ENCODE measurements around the gene TTC16. TPM values are rescaled to one million over a fixed set of nuclear protein-coding genes. Genes with fewer than 3 reads are reported as not detected.
"Not testable (repeated sequence)": the region's sequence is repeated elsewhere in the genome, so short reads cannot be mapped to it uniquely, and the experiment has no call there.

The TTC16 gene
- total RNA-seq, 1 donor from 2014 or later: 0.10 TPM

DNA sequence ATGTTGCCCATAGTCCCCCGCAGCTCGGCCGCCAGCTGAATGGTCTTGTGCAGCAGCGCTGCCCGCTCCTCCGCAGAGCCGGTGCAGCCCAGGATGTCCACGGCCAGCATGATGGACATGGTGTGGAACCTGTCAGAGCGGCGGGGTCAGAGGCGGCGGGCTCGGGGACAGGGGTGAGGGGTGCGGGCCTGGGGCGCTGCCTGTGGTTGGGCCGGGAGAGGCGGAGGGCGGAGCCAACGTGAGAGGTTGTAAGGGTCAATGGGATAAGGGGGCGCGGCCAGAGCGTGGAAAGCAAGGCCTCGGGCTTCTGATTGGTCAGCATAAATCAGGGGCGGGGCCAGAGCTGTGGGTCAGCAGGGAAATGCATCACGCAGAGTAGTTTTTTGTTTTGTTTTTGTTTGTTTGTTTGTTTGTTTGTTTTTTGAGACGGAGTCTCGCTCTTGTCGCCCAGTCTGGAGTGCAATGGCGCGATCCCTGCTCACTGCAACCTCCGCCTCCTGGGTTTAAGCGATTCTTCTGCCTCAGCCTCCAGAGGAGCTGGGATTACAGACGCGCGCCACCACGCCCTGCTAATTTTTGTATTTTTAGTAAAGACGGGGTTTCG lies 26.1 kb downstream of the TTC16 start:
- peak; percentile 48 for DNase-seq (ENCODE audit: low read depth)

DNA sequence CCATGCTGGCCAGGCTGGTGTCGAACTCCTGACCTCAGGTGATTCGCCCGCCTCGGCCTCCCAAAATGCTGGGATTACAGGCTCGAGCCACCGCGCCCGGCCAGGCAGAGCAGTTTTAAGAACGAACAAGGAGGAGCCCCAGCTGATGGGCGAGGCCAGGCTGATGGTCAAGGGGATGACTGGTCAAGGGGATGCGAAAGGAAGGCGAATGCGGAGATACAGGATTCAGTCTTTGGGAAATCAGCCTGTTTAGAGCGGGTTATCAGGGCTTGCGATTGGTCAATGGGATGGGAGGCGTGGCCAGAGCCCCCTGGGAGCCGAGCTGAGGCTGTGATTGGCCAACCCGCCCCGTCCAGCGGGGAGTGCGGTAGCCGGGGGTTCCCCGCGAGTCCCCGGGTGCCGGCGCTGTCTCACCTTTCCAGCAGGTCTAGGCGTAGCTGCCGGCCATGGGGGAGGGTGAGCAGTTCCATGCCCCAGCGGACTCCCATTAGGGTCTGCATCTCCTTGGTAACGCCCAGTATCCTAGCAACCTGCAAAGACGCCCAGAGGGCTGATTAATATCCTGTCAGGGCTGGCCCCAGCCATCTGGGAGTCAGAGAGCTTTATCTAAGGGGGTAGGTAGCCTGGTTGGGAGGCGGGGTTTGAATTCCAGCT lies 26.7 kb downstream of the TTC16 start:
- DNase-seq (ENCODE audit: low read depth): peak; percentile 23

DNA sequence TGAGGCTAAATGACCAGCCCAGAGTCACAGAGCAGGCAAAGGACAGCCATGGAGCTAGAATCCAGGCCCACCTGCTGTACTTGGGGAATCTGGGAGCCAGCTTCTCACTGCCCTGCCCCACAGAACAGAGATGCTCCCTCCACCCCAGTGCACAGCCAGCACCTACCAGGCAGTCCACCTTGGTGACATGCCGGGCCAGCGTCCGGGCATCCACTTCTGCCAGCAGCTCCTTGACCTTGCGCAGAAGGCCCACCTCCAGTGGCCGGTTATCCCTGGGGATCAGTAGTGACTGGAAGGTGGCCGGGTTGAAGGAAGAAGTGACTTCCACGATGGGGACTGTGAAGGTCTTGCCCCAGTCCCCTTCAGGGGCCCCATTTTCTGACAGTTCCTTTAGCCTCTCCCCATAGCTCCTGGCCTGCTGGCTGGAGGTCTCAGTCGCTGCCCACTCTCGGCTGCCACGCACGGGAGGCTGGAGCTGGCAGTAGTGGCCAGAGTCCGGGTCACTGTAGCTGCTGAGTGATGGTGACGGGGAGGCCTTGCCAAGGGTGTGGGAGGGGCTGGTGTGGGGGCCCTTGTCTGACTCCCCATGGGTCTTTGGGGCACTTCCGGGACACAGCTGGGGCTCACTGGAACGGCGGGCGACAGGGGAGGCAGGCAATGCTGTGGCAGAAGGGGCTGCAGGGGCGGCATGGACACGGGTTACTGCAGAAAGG lies 28.7 kb downstream of the TTC16 start:
- DNase-seq (ENCODE audit: low read depth): no peak

DNA sequence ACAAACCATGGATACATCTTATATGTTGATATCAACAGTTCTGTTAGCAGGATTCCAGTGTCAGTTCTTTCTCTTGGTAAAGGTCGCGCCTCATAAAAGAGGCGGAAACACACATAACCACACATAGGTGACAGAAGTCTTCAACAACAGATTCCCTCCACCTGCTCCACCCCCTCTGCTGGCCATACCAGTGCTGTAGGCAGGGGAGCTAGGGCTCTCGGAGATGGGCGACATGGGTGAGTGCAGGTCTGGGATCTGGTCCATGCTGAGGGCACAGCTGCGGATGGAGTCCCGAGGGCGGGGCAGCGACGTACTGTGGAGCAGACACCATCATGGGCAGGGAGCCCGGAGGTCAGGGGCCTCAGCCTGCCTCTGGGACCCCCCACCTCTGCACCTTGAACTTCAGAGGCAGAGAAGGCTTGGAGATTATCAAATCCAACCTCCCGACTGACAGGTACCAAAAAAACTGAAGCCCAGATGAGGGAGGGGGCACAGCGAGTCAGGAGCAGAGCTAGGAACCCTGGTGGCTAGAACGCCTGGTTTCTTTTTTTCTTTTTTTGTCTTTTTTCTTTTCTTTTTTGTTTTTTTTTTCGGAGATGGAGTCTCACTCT lies 31.2 kb downstream of the TTC16 start:
- DNase-seq (ENCODE audit: low read depth): no peak

DNA sequence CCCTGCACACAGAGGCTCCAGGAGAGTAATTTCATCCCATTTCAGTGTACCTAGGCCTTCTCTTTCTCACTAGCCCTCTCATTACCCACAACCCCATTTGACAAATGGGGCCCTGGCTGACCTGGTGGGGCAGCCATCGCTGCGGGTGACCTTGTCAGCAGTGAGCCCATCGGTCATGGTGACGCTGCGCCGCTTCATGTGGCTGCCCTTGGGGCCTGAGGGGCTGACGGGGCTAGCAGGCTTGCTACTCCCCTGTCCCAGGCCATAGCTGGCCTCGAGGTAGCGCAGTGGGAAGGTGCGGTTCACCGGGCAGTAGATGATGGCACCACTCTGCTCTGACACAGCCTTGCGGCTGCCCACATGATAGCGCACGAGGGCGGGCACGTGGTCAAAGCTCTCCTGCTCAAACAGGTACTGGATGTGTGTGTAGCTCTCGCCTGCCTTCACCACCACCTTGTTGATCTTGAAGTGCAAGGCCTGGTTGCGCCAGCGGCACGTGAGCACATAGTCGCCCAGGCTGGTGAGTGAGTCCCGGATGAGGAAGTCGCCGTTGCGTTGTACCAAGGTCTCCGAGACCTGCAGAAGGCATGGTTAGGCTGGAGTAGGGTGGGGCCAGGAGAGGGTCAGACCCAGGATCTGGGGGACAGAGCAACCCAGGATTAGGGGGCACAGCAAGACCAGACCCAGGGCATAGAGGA lies 33.4 kb downstream of the TTC16 start:
- DNase-seq (ENCODE audit: low read depth): no peak

DNA sequence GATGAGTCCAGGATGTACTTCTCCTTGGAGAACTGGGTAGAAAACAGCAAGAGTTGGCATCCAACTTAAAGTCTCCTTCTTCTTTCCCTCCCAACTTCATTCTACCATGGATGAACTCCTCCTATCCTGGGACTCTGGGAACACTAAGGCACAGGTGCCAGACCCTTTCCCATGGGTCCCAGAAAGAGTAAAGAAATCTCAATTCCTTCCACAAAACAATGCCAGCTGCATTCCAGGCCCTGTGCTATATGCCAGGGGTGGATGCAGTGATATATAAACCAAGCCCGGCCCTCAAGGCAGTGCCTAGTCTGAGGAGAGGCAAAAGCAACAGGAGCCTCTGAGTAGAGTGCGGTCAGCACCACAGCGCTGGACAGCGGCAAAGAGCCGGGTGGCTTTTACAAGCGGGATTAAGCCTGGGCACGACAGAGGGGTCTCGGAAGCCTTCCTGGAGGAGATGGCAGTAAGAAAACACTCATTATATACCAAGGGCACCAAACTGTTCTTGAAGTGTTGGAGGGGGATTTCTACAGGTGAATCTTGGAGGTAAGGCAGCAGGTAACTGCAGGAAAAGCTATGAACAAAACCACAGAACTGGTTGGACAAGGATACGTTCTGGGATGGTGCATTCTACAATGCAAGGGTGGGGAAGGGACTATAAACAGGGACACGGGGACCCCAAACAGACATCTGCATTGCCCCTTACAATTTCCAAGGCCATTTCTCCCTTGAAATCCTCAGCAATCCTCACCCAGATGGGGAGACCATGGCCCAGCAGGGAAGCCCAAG lies 35.6 kb downstream of the TTC16 start:
- DNase-seq (ENCODE audit: low read depth): no peak

DNA sequence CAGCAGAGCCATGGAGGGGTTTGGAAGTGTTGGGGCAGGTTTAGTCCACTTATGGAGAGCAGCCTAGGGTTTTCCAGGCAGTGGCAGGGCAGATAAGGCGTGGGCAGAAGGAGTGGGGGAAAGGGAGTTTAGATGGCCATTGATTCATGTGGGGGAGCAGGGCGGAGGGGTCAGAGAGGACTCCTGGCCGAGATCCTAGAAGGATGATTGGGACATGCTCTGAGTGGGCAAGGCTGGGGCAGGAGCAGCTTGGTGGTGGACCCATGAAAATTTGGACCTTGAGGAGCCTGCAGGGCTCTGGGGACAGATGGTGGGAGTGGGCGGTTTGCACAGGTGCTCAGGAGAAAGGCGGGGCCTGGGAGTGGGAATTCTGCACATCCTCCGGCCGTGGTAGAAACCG lies 37.3 kb downstream of the TTC16 start:
- no peak for DNase-seq (ENCODE audit: low read depth)

DNA sequence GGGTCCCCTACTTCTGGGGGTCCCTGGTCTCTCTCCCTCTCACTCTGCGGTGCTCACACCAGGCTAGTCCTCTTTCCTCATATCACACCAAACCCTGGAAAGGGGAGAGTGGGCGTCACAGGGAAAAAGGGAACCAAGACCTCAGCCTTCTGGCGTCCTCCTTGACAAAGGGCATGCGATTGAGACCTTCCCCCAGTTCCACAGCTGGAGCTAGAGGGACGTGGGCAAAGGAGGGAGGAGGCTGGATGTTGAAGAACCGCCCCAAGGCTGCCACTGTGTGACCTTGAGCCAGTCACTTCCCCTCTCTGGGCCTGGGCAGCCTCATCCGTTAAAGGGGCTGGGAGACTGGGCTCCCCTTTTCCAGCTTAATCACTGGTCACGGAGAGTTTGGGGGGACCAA lies 37.7 kb downstream of the TTC16 start:
- no peak for DNase-seq (ENCODE audit: low read depth)

DNA sequence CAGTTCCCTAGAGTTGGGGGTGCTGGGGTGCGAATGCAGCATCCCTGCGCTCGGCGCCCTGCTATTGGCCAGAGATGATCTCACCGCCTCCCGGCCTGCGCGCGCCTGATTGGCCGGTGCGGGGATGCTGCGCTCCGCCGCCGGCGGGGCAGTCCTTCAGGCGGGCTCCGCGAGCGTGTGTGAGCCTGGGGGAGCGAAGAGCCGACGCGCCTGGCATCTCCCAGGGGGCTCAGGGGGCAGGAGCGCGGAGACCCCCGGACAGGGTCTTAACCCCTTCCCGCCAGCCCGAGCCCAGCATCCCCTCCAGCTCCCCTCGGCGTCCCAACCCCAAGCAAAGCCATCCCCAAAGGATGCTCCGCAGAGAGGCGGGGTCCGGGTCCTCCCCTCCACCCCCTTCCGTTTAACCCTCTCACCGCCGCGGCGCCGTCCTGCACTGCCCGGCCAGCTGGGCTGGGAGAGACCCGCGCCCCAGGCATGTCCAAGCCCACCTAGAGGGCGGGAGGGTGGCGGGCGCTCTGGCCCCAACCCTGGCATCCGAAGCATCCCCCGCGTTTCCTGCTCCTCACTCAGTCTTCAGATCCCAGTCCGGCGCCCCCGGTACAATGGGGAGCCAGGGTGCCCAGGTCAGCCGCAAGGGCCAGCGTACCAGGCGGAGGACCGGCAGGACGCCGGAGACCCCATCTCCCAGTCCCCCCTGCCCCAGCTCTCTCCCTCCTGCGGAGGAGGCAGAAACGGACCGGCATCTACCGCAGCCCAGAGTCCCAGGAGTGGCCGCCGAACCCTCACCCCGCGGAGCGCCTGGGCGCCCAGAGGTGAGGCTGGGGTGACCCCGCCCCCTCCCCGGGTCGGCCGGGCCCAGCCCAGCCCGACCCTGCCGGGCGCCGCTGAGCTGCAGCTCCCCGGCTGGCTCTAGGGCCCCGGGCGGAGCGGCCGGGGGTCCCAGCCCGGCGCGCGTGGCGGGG lies 38.5 kb downstream of the TTC16 start:
- DNase-seq (ENCODE audit: low read depth): no peak

DNA sequence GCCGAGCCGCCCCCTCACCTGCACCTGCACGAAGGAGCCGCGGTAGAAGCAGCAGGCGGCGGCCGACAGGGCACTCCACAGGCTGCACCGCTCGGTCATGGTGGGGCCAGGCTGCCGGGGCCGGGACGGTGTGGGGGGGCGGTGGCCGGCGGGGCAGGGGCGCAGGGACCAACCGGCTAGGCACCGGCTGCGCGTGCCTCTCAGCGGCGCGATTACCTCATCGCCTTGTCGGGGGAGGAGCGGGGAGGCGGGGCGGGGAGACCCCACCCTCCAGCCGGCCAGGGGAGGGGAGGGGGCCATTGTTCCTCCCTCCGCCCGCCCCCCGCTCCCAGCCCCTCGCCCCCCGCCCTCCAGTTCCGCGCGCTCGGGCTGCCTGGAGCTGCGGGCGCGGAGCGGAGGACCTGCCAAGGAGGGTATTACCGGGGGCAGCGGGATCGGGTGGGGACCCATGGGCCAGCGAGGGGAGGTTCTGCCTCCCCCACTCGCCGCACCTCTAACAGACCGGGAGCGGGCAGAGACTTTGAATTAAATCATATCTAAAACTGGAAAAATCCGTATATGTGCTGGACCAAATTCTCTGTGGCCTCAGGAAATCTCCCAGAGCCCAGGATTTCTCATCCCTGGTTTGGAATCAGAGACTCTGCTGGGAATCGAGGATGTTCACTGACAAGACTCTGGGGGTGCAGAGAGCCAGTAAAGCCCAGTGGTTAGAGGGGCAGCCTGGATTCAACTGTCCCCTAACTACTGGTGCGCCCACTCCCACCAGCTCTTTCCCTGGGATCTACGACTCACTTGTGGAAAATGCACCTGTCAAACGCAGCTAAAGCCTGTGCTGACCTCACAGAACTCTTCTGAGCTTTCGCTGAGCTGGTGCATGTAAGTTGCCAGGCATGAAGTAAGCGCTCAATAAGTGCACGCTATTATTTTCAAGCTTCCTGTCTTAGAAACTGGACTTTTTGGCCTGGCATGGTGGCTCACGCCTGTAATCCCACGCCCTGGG lies 39.5 kb downstream of the TTC16 start:
- no peak for DNase-seq (ENCODE audit: low read depth)

DNA sequence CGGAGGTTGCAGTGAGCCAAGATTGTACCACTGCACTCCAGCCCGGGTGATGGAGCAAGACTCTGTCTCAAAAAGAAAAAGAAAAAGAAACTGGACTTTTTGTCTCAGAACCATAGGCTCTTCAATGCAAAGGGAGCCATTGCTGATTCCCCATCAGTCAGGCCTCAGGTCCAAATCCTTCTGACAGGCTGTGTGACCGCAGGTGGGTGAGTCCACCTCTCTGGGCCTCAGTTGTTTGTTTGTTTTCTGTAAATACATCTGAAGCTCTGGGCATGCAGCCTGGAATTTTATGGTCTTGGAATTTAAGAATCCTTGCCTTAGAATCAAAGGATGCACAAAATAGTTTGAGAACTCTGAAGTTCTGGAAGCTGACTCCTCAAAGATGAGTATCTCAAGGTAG lies 40.4 kb downstream of the TTC16 start:
- DNase-seq (ENCODE audit: low read depth): no peak

DNA sequence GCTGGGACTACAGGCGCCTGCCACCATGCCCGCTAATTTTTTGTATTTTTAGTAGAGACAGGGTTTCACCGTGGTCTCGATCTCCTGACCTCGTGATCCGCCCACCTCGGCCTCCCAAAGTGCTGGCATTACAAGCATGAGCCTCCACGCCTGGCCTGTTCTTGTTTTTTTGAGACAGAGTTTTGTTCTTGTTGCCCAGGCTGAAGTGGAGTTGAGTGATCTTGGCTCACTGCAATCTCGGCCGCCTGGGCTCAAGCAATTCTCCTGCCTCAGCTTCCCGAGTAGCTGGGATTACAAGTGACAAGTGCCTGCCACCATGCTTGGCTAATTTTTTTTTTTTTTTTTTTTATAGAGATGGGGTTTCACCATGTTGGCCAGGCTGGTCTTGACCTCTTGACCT lies 40.9 kb downstream of the TTC16 start:
- not testable (repeated sequence) for DNase-seq (ENCODE audit: low read depth)

DNA sequence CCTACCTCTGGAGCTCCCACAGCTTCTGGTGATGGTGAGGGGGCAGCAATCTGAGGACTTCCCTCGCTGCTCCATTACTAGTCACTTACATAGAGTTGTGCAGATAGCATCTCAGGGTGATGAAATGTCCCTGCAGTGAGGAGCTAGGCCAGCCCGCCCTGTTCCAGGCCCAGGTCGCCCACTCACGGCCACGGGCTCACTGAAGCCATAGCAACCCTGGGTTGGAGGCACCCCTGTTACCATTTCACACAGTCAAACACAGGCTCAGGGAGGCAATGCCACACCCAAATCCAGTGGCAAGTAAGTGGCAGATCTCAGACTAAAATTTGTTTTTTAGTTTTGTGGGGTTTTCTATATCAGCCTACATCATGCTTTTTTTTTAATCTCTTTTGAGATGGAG lies 43.0 kb downstream of the TTC16 start:
- no peak for DNase-seq (ENCODE audit: low read depth)

DNA sequence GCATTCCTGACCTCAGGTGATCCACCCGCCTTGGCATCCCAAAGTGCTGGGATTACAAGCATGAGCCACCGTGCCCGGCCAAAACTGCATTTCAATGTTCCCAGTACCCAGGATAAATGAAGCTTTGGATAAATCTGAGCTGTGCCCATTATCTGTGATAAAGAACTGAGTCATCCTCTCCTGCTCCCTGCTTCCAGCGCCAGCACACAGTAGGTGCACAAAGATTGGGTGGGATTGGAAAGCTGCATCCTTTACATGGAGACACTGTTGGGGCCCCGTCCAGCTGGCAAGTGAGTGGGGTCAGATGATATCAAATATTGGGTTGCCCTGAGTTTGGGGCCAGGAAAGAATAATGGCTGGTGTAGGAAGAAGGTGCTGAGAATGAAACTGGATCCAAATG lies 45.2 kb downstream of the TTC16 start:
- no peak for DNase-seq (ENCODE audit: low read depth)

DNA sequence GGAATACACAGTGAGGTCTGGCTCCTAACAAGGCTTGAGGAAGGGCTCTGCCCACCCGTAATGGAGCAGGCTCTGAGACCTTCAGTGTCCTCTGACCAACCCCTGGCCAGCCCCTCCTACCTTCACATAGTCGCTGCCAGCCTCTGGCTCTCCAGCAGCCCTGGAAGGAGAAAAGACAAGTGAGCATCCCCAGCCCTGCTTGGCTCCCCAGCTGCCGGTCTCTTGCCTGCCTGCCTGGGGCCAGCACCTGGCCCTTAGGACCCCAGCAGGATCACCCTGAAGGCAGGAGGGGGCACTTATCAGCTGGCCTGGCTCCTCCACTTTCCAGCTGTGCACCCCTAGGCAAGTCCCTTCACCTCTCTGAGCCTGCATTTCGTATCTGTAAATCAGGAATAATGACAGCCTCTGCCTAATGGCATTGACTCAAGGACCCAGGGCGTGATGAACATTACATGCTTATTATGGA lies 45.6 kb downstream of the TTC16 start:
- no peak for DNase-seq (ENCODE audit: low read depth)

DNA sequence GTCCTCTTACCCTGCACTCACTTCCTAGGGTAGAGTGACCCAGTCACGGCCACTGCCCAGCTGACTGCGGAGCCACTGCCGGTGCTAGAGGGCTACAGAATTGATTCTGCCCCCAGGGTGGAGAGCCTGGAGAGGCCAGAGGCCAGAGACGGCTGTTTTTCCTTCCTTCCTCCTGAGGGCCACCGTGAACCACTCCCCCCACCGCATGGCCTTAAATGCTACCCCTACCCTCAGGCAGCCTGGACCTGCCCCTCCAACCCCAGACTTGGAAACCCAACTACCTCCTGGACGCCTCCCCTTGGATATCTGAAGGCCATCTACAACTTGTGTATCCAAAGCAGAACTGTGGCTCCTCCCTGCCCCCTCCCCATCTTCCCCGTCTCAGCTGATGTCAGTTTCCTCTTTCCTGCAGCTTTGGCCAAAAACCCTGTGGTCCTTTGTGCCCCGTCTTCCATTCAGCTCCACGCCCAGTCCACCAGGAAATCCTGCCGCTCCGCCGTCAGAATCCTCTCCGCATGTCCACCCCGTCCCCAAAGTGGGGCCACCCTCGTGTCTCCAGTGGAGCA lies 46.3 kb downstream of the TTC16 start:
- no peak for DNase-seq (ENCODE audit: low read depth)

DNA sequence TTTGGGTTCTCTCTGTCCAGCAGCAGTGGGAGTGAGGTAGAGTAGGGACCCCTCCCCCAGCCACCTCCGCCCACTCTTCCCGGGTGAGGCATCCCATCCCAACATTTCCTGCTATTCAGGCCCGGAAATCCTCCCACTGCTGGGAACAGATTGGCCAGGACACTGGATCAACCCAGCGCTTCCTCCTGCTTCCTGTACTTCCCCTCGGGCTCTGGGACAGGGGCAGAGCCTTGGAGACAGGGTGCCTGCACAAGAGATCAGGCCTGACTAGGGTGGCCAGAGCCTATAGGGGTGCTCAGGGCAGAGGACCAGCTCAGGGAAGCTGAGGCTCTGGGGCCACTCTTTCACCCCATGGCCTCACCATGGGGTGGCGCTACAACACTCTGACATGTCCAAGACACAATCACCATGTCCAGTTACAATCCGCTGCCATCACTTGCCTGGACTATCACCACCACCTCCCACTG lies 48.1 kb downstream of the TTC16 start:
- DNase-seq (ENCODE audit: low read depth): no peak

DNA sequence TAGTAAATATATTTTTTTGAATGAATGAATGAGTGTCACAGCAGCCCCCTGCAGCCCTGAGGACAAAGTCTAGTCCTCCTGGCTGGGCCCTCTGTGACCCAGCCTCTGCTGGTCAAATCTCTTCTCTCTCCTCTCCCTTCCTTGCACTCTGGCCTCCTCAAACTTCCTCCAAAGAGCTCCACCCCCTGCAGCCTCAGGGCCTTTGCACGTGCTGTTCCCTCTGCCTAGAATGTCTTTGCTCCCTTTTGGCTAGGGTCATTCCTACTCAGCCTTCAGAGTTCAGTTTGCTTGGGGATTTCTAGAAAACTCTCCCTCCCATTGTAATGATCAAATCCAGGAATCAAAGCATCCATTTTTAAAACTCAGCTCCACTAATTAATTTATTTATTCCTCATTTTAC lies 49.5 kb downstream of the TTC16 start:
- DNase-seq (ENCODE audit: low read depth): no peak
